HEK293T (cell line): ENCODE measurements around the gene BNIP3.

Experiments
- CTCF ChIA-PET: fragments of 350-600 bp; formaldehyde crosslinking; extraction: SDS; loops from one replicate; lab custom pipeline; 2021; ENCODE audit warnings: antibody characterized with exemption, inconsistent platforms; lab: Yijun Ruan, JAX
- POLR2A ChIA-PET: fragments of 350-600 bp; formaldehyde crosslinking; extraction: SDS; loops from one replicate; lab custom pipeline; 2020; ENCODE audit warnings: antibody characterized with exemption, inconsistent platforms; lab: Yijun Ruan, JAX
- DNase-seq: peaks from one replicate; pipeline ENCODE4 v3.0.0; 2012; ENCODE audit warnings: mixed read lengths; ENCODE audit errors: extremely low spot score
- ARNT ChIP-seq: fragments of 450-650 bp; IDR thresholded peaks from 2 replicates; pipeline ENCODE4 v1.6.1; 2017; ENCODE audit warnings: mild to moderate bottlenecking
- BHLHE40 ChIP-seq: fragments of 450-650 bp; IDR thresholded peaks from 2 replicates; pipeline ENCODE4 v1.6.1; 2016; ENCODE audit warnings: mild to moderate bottlenecking, moderate library complexity, borderline replicate concordance
- CTBP1 ChIP-seq: fragments of 450-650 bp; IDR thresholded peaks from 2 replicates; pipeline ENCODE4 v1.6.1; 2016; ENCODE audit warnings: borderline replicate concordance
- ELF4 ChIP-seq: fragments of 450-650 bp; IDR thresholded peaks from 2 replicates; pipeline ENCODE4 v1.6.1; 2017; ENCODE audit warnings: antibody characterized with exemption
- FOXA1 ChIP-seq: fragments of 450-650 bp; IDR thresholded peaks from 2 replicates; pipeline ENCODE4 v1.6.1; 2016; ENCODE audit warnings: mild to moderate bottlenecking
- FOXK2 ChIP-seq: fragments of 450-650 bp; IDR thresholded peaks from 2 replicates; pipeline ENCODE4 v1.6.1; 2016; ENCODE audit warnings: mild to moderate bottlenecking
- FOXM1 ChIP-seq: fragments of 450-650 bp; IDR thresholded peaks from 2 replicates; pipeline ENCODE4 v1.6.1; 2017; ENCODE audit warnings: mild to moderate bottlenecking, borderline replicate concordance
- HDGF ChIP-seq: fragments of 450-650 bp; IDR thresholded peaks from 2 replicates; pipeline ENCODE4 v1.6.1; 2017; ENCODE audit warnings: antibody characterized with exemption, borderline replicate concordance
- L3MBTL2 ChIP-seq: fragments of 450-650 bp; conservative IDR thresholded peaks from 2 replicates; pipeline ENCODE4 v1.6.1; 2016; ENCODE audit warnings: mild to moderate bottlenecking
- LEF1 ChIP-seq: fragments of 450-650 bp; IDR thresholded peaks from 2 replicates; pipeline ENCODE4 v1.6.1; 2017; ENCODE audit warnings: mild to moderate bottlenecking, borderline replicate concordance
- NFRKB ChIP-seq: fragments of 450-650 bp; IDR thresholded peaks from 2 replicates; pipeline ENCODE4 v1.6.1; 2016; ENCODE audit warnings: mild to moderate bottlenecking, moderate library complexity
- PKNOX1 ChIP-seq: fragments of 450-650 bp; IDR thresholded peaks from 2 replicates; pipeline ENCODE4 v1.6.1; 2016
- SP1 ChIP-seq: fragments of 450-650 bp; IDR thresholded peaks from 2 replicates; pipeline ENCODE4 v1.6.1; 2017
- SUZ12 ChIP-seq: fragments of 450-650 bp; IDR thresholded peaks from 2 replicates; pipeline ENCODE4 v1.6.1; 2016; ENCODE audit warnings: mild to moderate bottlenecking
- TARDBP ChIP-seq: fragments of 450-650 bp; IDR thresholded peaks from 2 replicates; pipeline ENCODE4 v1.6.1; 2016
- ZNF384 ChIP-seq: fragments of 450-650 bp; IDR thresholded peaks from 2 replicates; pipeline ENCODE4 v1.6.1; 2016

The BNIP3 gene

GRCh38 chr10:131928248-131929095, 53.3 kb downstream of the BNIP3 start:
- ChIA-PET CTCF (no interaction called here), POLR2A (no interaction called here)
- no peak for TF ChIP-seq ELF4
- no peak for TF ChIP-seq ZNF384
- no peak for TF ChIP-seq PKNOX1
- TF ChIP-seq ARNT = no peak
- TF ChIP-seq LEF1 = no peak
- no peak for TF ChIP-seq FOXM1
- DNase-seq = no peak

- TF ChIP-seq LEF1 (no peak), CTBP1 (no peak), ZNF384 (no peak), ELF4 (no peak), FOXM1 (no peak), TARDBP (no peak), PKNOX1 (no peak), FOXA1 (no peak)
- POLR2A ChIA-PET = interaction anchor here (1.2 kb wide), 1 partner anchor 27 kb away, joined by 3 read pairs; no protein-coding TSS in a partner anchor
- no peak for DNase-seq
- CTCF ChIA-PET = no interaction called here
Observed at GRCh38 chr10:131926743-131927595, 54.8 kb downstream of the BNIP3 start.

- CTCF ChIA-PET = no interaction called here
- POLR2A ChIA-PET = interaction anchor here (1.2 kb wide), 1 partner anchor 26 kb away, joined by 3 read pairs; no protein-coding TSS in a partner anchor
Observed at GRCh38 chr10:131926253-131926652, 55.5 kb downstream of the BNIP3 start.

GRCh38 chr10:131925716-131926115, 56.0 kb downstream of the BNIP3 start:
- no peak for TF ChIP-seq PKNOX1
- CTCF ChIA-PET = no interaction called here
- POLR2A ChIA-PET = interaction anchor here (1.2 kb wide), 1 partner anchor 26 kb away, joined by 3 read pairs; no protein-coding TSS in a partner anchor
- no peak for DNase-seq

More at GRCh38 chr10:131926253-131926652, 55.5 kb downstream of the BNIP3 start:
- no peak for TF ChIP-seq ARNT
- TF ChIP-seq PKNOX1 = no peak
- no peak for TF ChIP-seq CTBP1
- TF ChIP-seq NFRKB = no peak
- TF ChIP-seq FOXA1 = no peak
- TF ChIP-seq BHLHE40 = no peak
- no peak for TF ChIP-seq SP1
- TF ChIP-seq SUZ12 = no peak
- TF ChIP-seq HDGF = no peak
- TF ChIP-seq L3MBTL2 = no peak
- DNase-seq = no peak

GRCh38 chr10:131925011-131925649, 56.6 kb downstream of the BNIP3 start:
- DNase-seq = no peak
- ChIA-PET CTCF (no interaction called here), POLR2A (interaction anchor here (1.2 kb wide), 1 partner anchor 25 kb away, joined by 3 read pairs; no protein-coding TSS in a partner anchor)
- TF ChIP-seq FOXK2 = no peak
